ENCODE data around the gene PSPH.
"Not testable (repeated sequence)": the region's sequence is repeated elsewhere in the genome, so short reads cannot be mapped to it uniquely, and the experiment has no call there.

The PSPH gene

GRCh38 chr7:56051339-56052191 is at the start of gene PSPH, which contains the start of gene CCT6A:
TSS of gene PSPH (minus strand) at chr7:56051444. CDS start at chr7:56021212, 30,232 bp downstream.
TSS of gene CCT6A (plus strand) at chr7:56051765. CDS start at chr7:56051849, 84 bp downstream.
- peak; percentile 97 for DNase-seq

GRCh38 chr7:56099653-56100052 is 48.4 kb upstream of the PSPH start:
- DNase-seq: no peak

- DNase-seq: not testable (repeated sequence)
Observed at GRCh38 chr7:56098187-56099008, 47.2 kb upstream of the PSPH start.

- DNase-seq: no peak
Observed at GRCh38 chr7:56097700-56098099, 46.5 kb upstream of the PSPH start.

GRCh38 chr7:56092789-56093531 is 41.7 kb upstream of the PSPH start, which contains the start of gene PHKG1:
TSS of gene PHKG1 (minus strand) at chr7:56092952. CDS start at chr7:56088941, 4,011 bp downstream.
- DNase-seq: no peak

- DNase-seq: not testable (repeated sequence)
Observed at GRCh38 chr7:56092388-56092787, 41.1 kb upstream of the PSPH start.

- DNase-seq: no peak
Observed at GRCh38 chr7:56091591-56091990, 40.3 kb upstream of the PSPH start.

- no peak for DNase-seq
Observed at GRCh38 chr7:56087445-56087844, 36.2 kb upstream of the PSPH start.

- no peak for DNase-seq
Observed at GRCh38 chr7:56086761-56087160, 35.5 kb upstream of the PSPH start.

GRCh38 chr7:56083150-56083785 is 32.0 kb upstream of the PSPH start:
- no peak for DNase-seq

GRCh38 chr7:56081626-56082340 is 30.5 kb upstream of the PSPH start:
- DNase-seq: no peak

GRCh38 chr7:56080726-56081435 is 29.6 kb upstream of the PSPH start:
- DNase-seq: not testable (repeated sequence)

- DNase-seq: no peak
Observed at GRCh38 chr7:56079450-56080185, 28.4 kb upstream of the PSPH start.

GRCh38 chr7:56078196-56078595 is 27.0 kb upstream of the PSPH start:
- peak; percentile 62 for DNase-seq

- DNase-seq: peak; percentile 25
Observed at GRCh38 chr7:56077681-56078080, 26.4 kb upstream of the PSPH start.

GRCh38 chr7:56074371-56074791 is 23.1 kb upstream of the PSPH start:
- peak; percentile 85 for DNase-seq

- peak; percentile 49 for DNase-seq
Observed at GRCh38 chr7:56066376-56066775, 15.1 kb upstream of the PSPH start.

- DNase-seq: peak; percentile 96
Observed at GRCh38 chr7:56063882-56064625, 12.8 kb upstream of the PSPH start, which contains the start of gene SUMF2. TSS of gene SUMF2 (plus strand) at chr7:56064286. CDS start at chr7:56064312, 26 bp downstream.

- DNase-seq: peak; percentile 25
Observed at GRCh38 chr7:56063500-56063881, 12.2 kb upstream of the PSPH start.
